ENCODE measurements around the gene NPW. TPM values are rescaled to one million over a fixed set of nuclear protein-coding genes. Genes with fewer than 3 reads are reported as not detected.

NPW gene
- total RNA-seq, 2 experiments from 2014 or later, result 0.85 to 3.7 TPM

- intact Hi-C loops (cut with micrococcal nuclease; ENCODE audit: unreplicated experiment), result no loop called here
- ChIA-PET CTCF (ENCODE audit: unreplicated experiment) (no interaction called here), POLR2A (no interaction called here)
- BruUV-seq (replicated peaks), result no TSS peak
- no peak overlapping the region for H3K4me3 ChIP-seq (ENCODE audit: low read depth, low read length, poor library complexity, severe bottlenecking)
- no peak for TF ChIP-seq EZH2phosphoT487 (IDR thresholded peaks at IDR 0.05; ENCODE audit: borderline replicate concordance, low read depth, low read length)
- TF ChIP-seq CTCF (conservative IDR thresholded peaks at IDR 0.05; ENCODE audit: low read length), result no peak
- H3K4me1 ChIP-seq (ENCODE audit: insufficient read depth, low read length, poor library complexity, severe bottlenecking), result no peaks in the 10 kb centered on the region
- no peaks in the 10 kb centered on the region for H3K36me3 ChIP-seq (ENCODE audit: insufficient read depth, low read length)
- no peaks in the 10 kb centered on the region for H3K9me3 ChIP-seq (ENCODE audit: low read length)
- no peak overlapping the region for H3K27ac ChIP-seq (ENCODE audit: low read depth, low read length, poor library complexity, severe bottlenecking)
- H4K20me1 ChIP-seq (ENCODE audit: insufficient read depth, low read length), result no peaks in the 10 kb centered on the region
- H3K9me2 ChIP-seq (ENCODE audit: insufficient read depth, low read length), result no peaks in the 10 kb centered on the region
- no peaks in the 10 kb centered on the region for H3K79me2 ChIP-seq (ENCODE audit: insufficient read depth, low read depth, low read length)
- no peak overlapping the region for H3K4me2 ChIP-seq (ENCODE audit: low read length)
- no peak overlapping the region for H2AFZ ChIP-seq (ENCODE audit: low read length)
- no peak for DNase-seq (ENCODE audit: low spot score)
These were observed 16.0 kb downstream of the NPW start for GRCh38 chr16:2035431-2036199.

GRCh38 chr16:2036200-2036966 is 16.8 kb downstream of the NPW start:
- H3K4me3 ChIP-seq (ENCODE audit: low read depth, low read length, poor library complexity, severe bottlenecking), result no peak overlapping the region
- no peaks in the 10 kb centered on the region for H3K9me2 ChIP-seq (ENCODE audit: insufficient read depth, low read length)
- no peaks in the 10 kb centered on the region for H3K79me2 ChIP-seq (ENCODE audit: insufficient read depth, low read depth, low read length)
- intact Hi-C loops (cut with micrococcal nuclease; ENCODE audit: unreplicated experiment), result no loop called here
- no peak overlapping the region for H2AFZ ChIP-seq (ENCODE audit: low read length)
- no peaks in the 10 kb centered on the region for H3K4me1 ChIP-seq (ENCODE audit: insufficient read depth, low read length, poor library complexity, severe bottlenecking)
- H3K36me3 ChIP-seq (ENCODE audit: insufficient read depth, low read length), result no peaks in the 10 kb centered on the region
- no peak overlapping the region for H3K27ac ChIP-seq (ENCODE audit: low read depth, low read length, poor library complexity, severe bottlenecking)
- DNase-seq (ENCODE audit: low spot score), result no peak
- ChIA-PET CTCF (ENCODE audit: unreplicated experiment) (no interaction called here), POLR2A (no interaction called here)
- no peaks in the 10 kb centered on the region for H4K20me1 ChIP-seq (ENCODE audit: insufficient read depth, low read length)
- no TSS peak for BruUV-seq (replicated peaks)
- H3K4me2 ChIP-seq (ENCODE audit: low read length), result no peak overlapping the region
- TF ChIP-seq EZH2phosphoT487 (IDR thresholded peaks at IDR 0.05; ENCODE audit: borderline replicate concordance, low read depth, low read length) (no peak), CTCF (conservative IDR thresholded peaks at IDR 0.05; ENCODE audit: low read length) (no peak)
- H3K9me3 ChIP-seq (ENCODE audit: low read length), result no peaks in the 10 kb centered on the region

- Histone ChIP-seq H3K4me3 (ENCODE audit: low read depth, low read length, poor library complexity, severe bottlenecking) (no peak overlapping the region), H3K9me2 (ENCODE audit: insufficient read depth, low read length) (no peaks in the 10 kb centered on the region), H3K9me3 (ENCODE audit: low read length) (no peaks in the 10 kb centered on the region), H4K20me1 (ENCODE audit: insufficient read depth, low read length) (no peaks in the 10 kb centered on the region), H2AFZ (ENCODE audit: low read length) (no peak overlapping the region), H3K4me2 (ENCODE audit: low read length) (no peak overlapping the region), H3K27ac (ENCODE audit: low read depth, low read length, poor library complexity, severe bottlenecking) (no peak overlapping the region), H3K4me1 (ENCODE audit: insufficient read depth, low read length, poor library complexity, severe bottlenecking) (no peaks in the 10 kb centered on the region), H3K79me2 (ENCODE audit: insufficient read depth, low read depth, low read length) (no peaks in the 10 kb centered on the region), H3K36me3 (ENCODE audit: insufficient read depth, low read length) (no peaks in the 10 kb centered on the region)
- TF ChIP-seq CTCF (conservative IDR thresholded peaks at IDR 0.05; ENCODE audit: low read length) (no peak), EZH2phosphoT487 (IDR thresholded peaks at IDR 0.05; ENCODE audit: borderline replicate concordance, low read depth, low read length) (no peak)
- no peak for DNase-seq (ENCODE audit: low spot score)
- no TSS peak for BruUV-seq (replicated peaks)
- intact Hi-C loops (cut with micrococcal nuclease; ENCODE audit: unreplicated experiment), result no loop called here
- ChIA-PET POLR2A (no interaction called here), CTCF (ENCODE audit: unreplicated experiment) (no interaction called here)
These were observed 17.5 kb downstream of the NPW start for GRCh38 chr16:2037115-2037514.

Measured in OCI-LY7 (cell line).